Nephron (organoid): ENCODE data around the gene WDR27.
"Not testable (repeated sequence)": the region's sequence is repeated elsewhere in the genome, so short reads cannot be mapped to it uniquely, and the experiment has no call there.

Experiments
- H3K27ac Mint-ChIP-seq, 3 experiments: 2 replicates each; pipeline ENCODE4 v1.8.0; 2020; ENCODE audit warnings: mixed read lengths in 3 of 3, mild to moderate bottlenecking in 2 of 3, moderate library complexity in 1 of 3
- H3K27me3 Mint-ChIP-seq: 2 replicates; pipeline ENCODE4 v1.8.0; 2021; ENCODE audit warnings: low read depth, mild to moderate bottlenecking, moderate library complexity, mixed read lengths
- H3K36me3 Mint-ChIP-seq: 2 replicates; pipeline ENCODE4 v1.8.0; 2020; ENCODE audit warnings: low read depth, mixed read lengths
- H3K4me1 Mint-ChIP-seq: 2 replicates; pipeline ENCODE4 v1.8.0; 2020; ENCODE audit warnings: mixed read lengths
- H3K4me3 Mint-ChIP-seq, 3 experiments: 2 replicates each; pipeline ENCODE4 v1.8.0; 2020; ENCODE audit warnings: mild to moderate bottlenecking in 3 of 3, mixed read lengths in 3 of 3, moderate library complexity in 2 of 3
- H3K9me3 Mint-ChIP-seq: 2 replicates; pipeline ENCODE4 v1.8.0; 2020; ENCODE audit warnings: mixed read lengths
- CTCF ChIP-seq, 3 experiments: fragments of 200-600 bp; sonication (generic); IDR thresholded peaks; one replicate each; pipeline ENCODE4 v1.5.0; 2021; ENCODE audit warnings: antibody characterized with exemption in 3 of 3; ENCODE audit not compliant: unreplicated experiment in 3 of 3

The WDR27 gene

GRCh38 chr6:169527306-169527705 is 174.5 kb downstream of the WDR27 start:
- Mint-ChIP-seq H3K27me3 (no peaks in the 10 kb centered on the region), H3K4me3 (no peak overlapping the region), H3K36me3 (peaks cover 3% of the 10 kb centered on the region), H3K27ac (no peak overlapping the region), H3K4me1 (peaks cover 14% of the 10 kb centered on the region), H3K9me3 (peaks cover 12% of the 10 kb centered on the region)
- no peak for TF ChIP-seq CTCF (IDR thresholded peaks at IDR 0.05; ENCODE audit: unreplicated experiment in 3 of 3)

- Mint-ChIP-seq H3K9me3 (peaks cover 48% of the 10 kb centered on the region), H3K27ac (no peak overlapping the region), H3K27me3 (no peaks in the 10 kb centered on the region), H3K4me3 (no peak overlapping the region), H3K36me3 (peaks cover 26% of the 10 kb centered on the region), H3K4me1 (no peaks in the 10 kb centered on the region)
- no peak for TF ChIP-seq CTCF (IDR thresholded peaks at IDR 0.05; ENCODE audit: unreplicated experiment in 3 of 3)
Measured at GRCh38 chr6:169521825-169522224, 180.0 kb downstream of the WDR27 start.

GRCh38 chr6:169520104-169520503 is 181.7 kb downstream of the WDR27 start:
- peaks cover 30% of the 10 kb centered on the region for H3K36me3 Mint-ChIP-seq
- no peaks in the 10 kb centered on the region for H3K4me1 Mint-ChIP-seq
- H3K27ac Mint-ChIP-seq = no peak overlapping the region
- TF ChIP-seq CTCF (IDR thresholded peaks at IDR 0.05; ENCODE audit: unreplicated experiment in 3 of 3) = peak in 1 of 3 experiments; percentile 25
- peaks cover 50% of the 10 kb centered on the region for H3K9me3 Mint-ChIP-seq
- H3K4me3 Mint-ChIP-seq = no peak overlapping the region
- H3K27me3 Mint-ChIP-seq = no peaks in the 10 kb centered on the region

- no peaks in the 10 kb centered on the region for H3K4me1 Mint-ChIP-seq
Measured at GRCh38 chr6:169518451-169518850, 183.4 kb downstream of the WDR27 start.

GRCh38 chr6:169513478-169514193 is 188.2 kb downstream of the WDR27 start:
- no peak for TF ChIP-seq CTCF (IDR thresholded peaks at IDR 0.05; ENCODE audit: unreplicated experiment in 3 of 3)
- Mint-ChIP-seq H3K27ac (no peak overlapping the region), H3K27me3 (no peaks in the 10 kb centered on the region), H3K4me1 (no peaks in the 10 kb centered on the region), H3K9me3 (peaks cover 17% of the 10 kb centered on the region), H3K4me3 (no peak overlapping the region), H3K36me3 (peaks cover 13% of the 10 kb centered on the region)

More at GRCh38 chr6:169518451-169518850, 183.4 kb downstream of the WDR27 start:
- peaks cover 30% of the 10 kb centered on the region for H3K36me3 Mint-ChIP-seq
- H3K27me3 Mint-ChIP-seq = no peaks in the 10 kb centered on the region
- H3K27ac Mint-ChIP-seq = no peak overlapping the region
- H3K4me3 Mint-ChIP-seq = no peak overlapping the region
- no peak for TF ChIP-seq CTCF (IDR thresholded peaks at IDR 0.05; ENCODE audit: unreplicated experiment in 3 of 3)
- peaks cover 48% of the 10 kb centered on the region for H3K9me3 Mint-ChIP-seq

- not testable (repeated sequence) for H3K27me3 Mint-ChIP-seq, H3K4me1 Mint-ChIP-seq, H3K4me3 Mint-ChIP-seq, H3K27ac Mint-ChIP-seq
- Mint-ChIP-seq H3K9me3 (peaks cover 23% of the 10 kb centered on the region), H3K36me3 (peaks cover 18% of the 10 kb centered on the region)
Measured at GRCh38 chr6:169511785-169512184, 190.0 kb downstream of the WDR27 start.
